Upper lobe of left lung (tissue), 4 donors: ENCODE data around the gene LAMB1.

Experiments
- POLR2A ChIP-seq, 4 donors: fragments of 450-650 bp; IDR thresholded peaks; one replicate each; pipeline ENCODE4 v1.5.1; 2016 to 2017; ENCODE audit warnings: antibody characterized with exemption in 4 of 4, mild to moderate bottlenecking in 2 of 4
- POLR2AphosphoS5 ChIP-seq, 2 donors: sonication (generic); formaldehyde crosslinking; IDR thresholded peaks; one replicate each; pipeline ENCODE4 v1.5.1; 2017; ENCODE audit warnings: antibody characterized with exemption in 2 of 2
- TF ChIP-seq, protein P1 (sequence below), 6 experiments: fragments of 450-650 bp in 4 of 6; fragments of 200-600 bp in 2 of 6; sonication (generic) in 2 of 6; IDR thresholded peaks; one replicate each; pipeline ENCODE4 v1.5.1; 2016 to 2019; ENCODE audit warnings: antibody characterized with exemption in 6 of 6

DNA sequence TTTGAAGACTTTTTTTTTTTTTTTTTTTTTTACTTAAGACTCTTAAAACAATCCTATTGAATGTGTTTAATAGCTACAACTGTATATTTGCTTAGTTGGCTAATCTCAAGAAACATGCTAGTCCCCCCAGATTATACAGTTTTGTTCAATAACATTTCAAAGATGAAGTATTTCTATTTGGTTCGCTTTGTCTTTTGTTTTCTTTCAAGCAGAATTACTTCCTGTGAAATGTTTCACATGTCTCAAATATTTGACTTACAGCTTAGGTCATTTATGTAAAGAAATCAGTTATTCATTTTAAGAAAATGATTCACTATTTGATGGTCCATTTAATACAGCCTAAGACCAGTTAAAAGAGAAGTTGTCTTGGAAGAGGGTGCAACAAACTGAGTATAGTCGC lies 12.8 kb upstream of the LAMB1 start:
- TF ChIP-seq POLR2A (IDR thresholded peaks at IDR 0.05) (no peak), POLR2AphosphoS5 (IDR thresholded peaks at IDR 0.05) (no peak)
- TF ChIP-seq, protein P1, sequence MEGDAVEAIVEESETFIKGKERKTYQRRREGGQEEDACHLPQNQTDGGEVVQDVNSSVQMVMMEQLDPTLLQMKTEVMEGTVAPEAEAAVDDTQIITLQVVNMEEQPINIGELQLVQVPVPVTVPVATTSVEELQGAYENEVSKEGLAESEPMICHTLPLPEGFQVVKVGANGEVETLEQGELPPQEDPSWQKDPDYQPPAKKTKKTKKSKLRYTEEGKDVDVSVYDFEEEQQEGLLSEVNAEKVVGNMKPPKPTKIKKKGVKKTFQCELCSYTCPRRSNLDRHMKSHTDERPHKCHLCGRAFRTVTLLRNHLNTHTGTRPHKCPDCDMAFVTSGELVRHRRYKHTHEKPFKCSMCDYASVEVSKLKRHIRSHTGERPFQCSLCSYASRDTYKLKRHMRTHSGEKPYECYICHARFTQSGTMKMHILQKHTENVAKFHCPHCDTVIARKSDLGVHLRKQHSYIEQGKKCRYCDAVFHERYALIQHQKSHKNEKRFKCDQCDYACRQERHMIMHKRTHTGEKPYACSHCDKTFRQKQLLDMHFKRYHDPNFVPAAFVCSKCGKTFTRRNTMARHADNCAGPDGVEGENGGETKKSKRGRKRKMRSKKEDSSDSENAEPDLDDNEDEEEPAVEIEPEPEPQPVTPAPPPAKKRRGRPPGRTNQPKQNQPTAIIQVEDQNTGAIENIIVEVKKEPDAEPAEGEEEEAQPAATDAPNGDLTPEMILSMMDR (IDR thresholded peaks at IDR 0.05): no peak
